GM13976 (cell line): Measurements from ENCODE around the gene FLNA.

Source experiments
- DNase-seq: peaks from one replicate; pipeline ENCODE4 v3.0.0; 2012; ENCODE audit warnings: low spot score
- CTCF ChIP-seq: IDR thresholded peaks from 2 replicates; pipeline ENCODE4 v1.5.1; 2012; ENCODE audit warnings: borderline replicate concordance, mild to moderate bottlenecking; ENCODE audit not compliant: insufficient read depth; ENCODE audit errors: extremely low read depth, missing control alignments, control extremely low read depth
- in situ Hi-C: fragments of 300-500 bp; cut with MboI; formaldehyde crosslinking; loops from one replicate; pipeline ENCODE4 v1.12.0; 2022; ENCODE audit warnings: low sequenced_read_pairs, mixed read lengths, inconsistent platforms; ENCODE audit not compliant: unreplicated experiment

The FLNA gene

GRCh38 chrX:154372612-154373022 is 1.8 kb downstream of the FLNA start:
- in situ Hi-C loops = no loop called here
- peak; percentile 72 for DNase-seq
- no peak for TF ChIP-seq CTCF

- in situ Hi-C loops = no loop called here
- DNase-seq = no peak
These were observed 2.6 kb downstream of the FLNA start for GRCh38 chrX:154371789-154372300.

GRCh38 chrX:154371017-154371788 is 3.2 kb downstream of the FLNA start:
- in situ Hi-C loops = no loop called here
- peak; percentile 87 for DNase-seq
- TF ChIP-seq CTCF = no peak

More at GRCh38 chrX:154371789-154372300, 2.6 kb downstream of the FLNA start:
- no peak for TF ChIP-seq CTCF

- no peak for TF ChIP-seq CTCF
- no peak for DNase-seq
- in situ Hi-C loops = no loop called here
These were observed 4.0 kb downstream of the FLNA start for GRCh38 chrX:154370300-154371016.

- DNase-seq = peak; percentile 51
- in situ Hi-C loops = no loop called here
- no peak for TF ChIP-seq CTCF
These were observed 4.8 kb downstream of the FLNA start for GRCh38 chrX:154369449-154370299.
